SK-N-SH (cell line): ENCODE results near the gene RBM18. TPM values are rescaled to one million over a fixed set of nuclear protein-coding genes. Genes with fewer than 3 reads are reported as not detected.

ENCODE experiments used
- CTCF ChIA-PET: fragments of 300-600, 350-600 bp; formaldehyde crosslinking; extraction: SDS; loops from one replicate; lab custom pipeline; 2021; lab: Yijun Ruan, JAX
- POLR2A ChIA-PET: fragments of 350-600 bp; sonication (Branson Sonifier 250); formaldehyde crosslinking; extraction: SDS; loops from one replicate; lab custom pipeline; 2020; ENCODE audit warnings: antibody characterized with exemption, inconsistent platforms; lab: Yijun Ruan, JAX
- DNase-seq: peaks from one replicate; pipeline ENCODE4 v3.0.0; 2012
- H2AFZ ChIP-seq: fragments of 200-600 bp; sonication (generic); 2 replicates; pipeline ENCODE4 v1.8.1; 2016; ENCODE audit warnings: antibody characterized with exemption, mild to moderate bottlenecking, low read depth
- H3F3A ChIP-seq: fragments of 200-600 bp; sonication (generic); replicated peaks from 2 replicates; pipeline ENCODE3; 2016; ENCODE audit warnings: antibody characterized with exemption, mild to moderate bottlenecking; ENCODE audit not compliant: insufficient read depth
- H3K27ac ChIP-seq, 2 experiments: fragments of 200-500 bp in 1 of 2; fragments of 200-600 bp in 1 of 2; sonication (Bioruptor generic) in 1 of 2; sonication (generic), shearing (Covaris generic) in 1 of 2; 2 replicates each; pipeline versions ENCODE4 v1.5.1 to v1.6.1; 2014 to 2016; ENCODE audit warnings: low read depth in 2 of 2, inconsistent platforms in 1 of 2, low read length in 1 of 2, mild to moderate bottlenecking in 1 of 2, mixed read lengths in 1 of 2
- H3K27me3 ChIP-seq: fragments of 200-600 bp; sonication (generic), shearing (Covaris generic); 2 replicates; pipeline ENCODE4 v1.6.1; 2016; ENCODE audit warnings: mixed run types; ENCODE audit not compliant: insufficient read depth
- H3K36me3 ChIP-seq, 2 experiments: fragments of 200-500 bp in 1 of 2; fragments of 200-600 bp in 1 of 2; sonication (Bioruptor generic) in 1 of 2; sonication (generic) in 1 of 2; replicated peaks in 1 of 2; 2 replicates each; pipeline versions ENCODE3 to v1.5.1; 2014 to 2016; ENCODE audit warnings: low read length in 1 of 2, mild to moderate bottlenecking in 1 of 2; ENCODE audit not compliant: insufficient read depth in 2 of 2, control insufficient read depth in 1 of 2
- H3K4me1 ChIP-seq, 2 experiments: fragments of 200-500 bp in 1 of 2; fragments of 200-600 bp in 1 of 2; sonication (Bioruptor generic) in 1 of 2; sonication (generic), shearing (Covaris generic) in 1 of 2; 2 replicates each; pipeline versions ENCODE4 v1.5.1 to v1.6.1; 2014 to 2016; ENCODE audit warnings: low read depth in 1 of 2, low read length in 1 of 2, mixed run types in 1 of 2; ENCODE audit not compliant: insufficient read depth in 2 of 2, control insufficient read depth in 1 of 2
- H3K4me2 ChIP-seq: fragments of 200-600 bp; sonication (generic), shearing (Covaris generic); 2 replicates; pipeline ENCODE4 v1.6.1; 2017; ENCODE audit warnings: mixed run types
- H3K4me3 ChIP-seq, 2 experiments: fragments of 200-500 bp in 1 of 2; fragments of 200-600 bp in 1 of 2; sonication (Bioruptor generic) in 1 of 2; sonication (generic), shearing (Covaris generic) in 1 of 2; 2 replicates each; pipeline versions ENCODE4 v1.5.1 to v1.8.1; 2014 to 2016; ENCODE audit warnings: low read depth in 2 of 2, inconsistent platforms in 1 of 2, low read length in 1 of 2, mild to moderate bottlenecking in 1 of 2, mixed read lengths in 1 of 2, moderate library complexity in 1 of 2
- H3K79me2 ChIP-seq: fragments of 200-600 bp; sonication (generic); 2 replicates; pipeline ENCODE4 v1.8.1; 2017; ENCODE audit warnings: mild to moderate bottlenecking; ENCODE audit not compliant: insufficient read depth
- H3K9ac ChIP-seq: fragments of 200-600 bp; sonication (generic); 2 replicates; pipeline ENCODE4 v1.6.1; 2017; ENCODE audit warnings: mixed run types
- H3K9me2 ChIP-seq: fragments of 200-600 bp; sonication (generic); 2 replicates; pipeline ENCODE4 v1.6.1; 2017; ENCODE audit warnings: mixed run types
- H3K9me3 ChIP-seq: fragments of 200-600 bp; sonication (generic); 2 replicates; pipeline ENCODE4 v1.6.1; 2017; ENCODE audit warnings: mixed run types, mild to moderate bottlenecking, moderate library complexity
- H4K20me1 ChIP-seq: fragments of 200-600 bp; sonication (generic); 2 replicates; pipeline ENCODE4 v1.6.1; 2017; ENCODE audit warnings: mild to moderate bottlenecking, mixed run types; ENCODE audit not compliant: insufficient read depth
- CHD2 ChIP-seq: fragments of 150-350 bp; IDR thresholded peaks from 2 replicates; pipeline ENCODE4 v1.6.1; 2018; ENCODE audit warnings: low read length; ENCODE audit not compliant: partially characterized antibody
- CTCF ChIP-seq: fragments of 200-600 bp; sonication (generic); IDR thresholded peaks from 2 replicates; pipeline ENCODE4 v1.6.1; 2017; ENCODE audit warnings: antibody characterized with exemption, mild to moderate bottlenecking, moderate library complexity
- EP300 ChIP-seq, 2 experiments: IDR thresholded peaks; 2 replicates each; pipeline versions ENCODE4 v1.4.0 to v1.6.1; 2012; ENCODE audit warnings: borderline replicate concordance in 1 of 2, low read depth in 1 of 2, low read length in 1 of 2
- EZH2phosphoT487 ChIP-seq: fragments of 200-600 bp; sonication (generic); IDR thresholded peaks from 2 replicates; pipeline ENCODE4 v1.6.1; 2017; ENCODE audit warnings: low read depth, mixed run types, mild to moderate bottlenecking, antibody characterized with exemption, moderate library complexity, borderline replicate concordance
- FOSL2 ChIP-seq: IDR thresholded peaks from 2 replicates; pipeline ENCODE4 v1.4.0; 2012; ENCODE audit warnings: low read depth, mild to moderate bottlenecking, moderate library complexity, borderline replicate concordance
- FOXM1 ChIP-seq: IDR thresholded peaks from 2 replicates; pipeline ENCODE4 v1.4.0; 2012; ENCODE audit warnings: low read depth, mild to moderate bottlenecking
- GATA2 ChIP-seq: sonication (generic); formaldehyde crosslinking; IDR thresholded peaks from 2 replicates; pipeline ENCODE4 v1.5.0; 2020; ENCODE audit warnings: mild to moderate bottlenecking, missing genetic modification reagents
- JUND ChIP-seq: IDR thresholded peaks from 2 replicates; pipeline ENCODE4 v1.4.0; 2012
- MAX ChIP-seq: IDR thresholded peaks from 2 replicates; pipeline ENCODE4 v1.4.0; 2012; ENCODE audit warnings: low read depth
- MEF2A ChIP-seq: IDR thresholded peaks from 2 replicates; pipeline ENCODE4 v1.4.0; 2012; ENCODE audit warnings: low read depth, borderline replicate concordance
- NRF1 ChIP-seq: IDR thresholded peaks from 2 replicates; pipeline ENCODE4 v1.6.1; 2012; ENCODE audit warnings: low read depth, mild to moderate bottlenecking, low read length
- PBX3 ChIP-seq: IDR thresholded peaks from 2 replicates; pipeline ENCODE4; 2012
- POLR2AphosphoS5 ChIP-seq: IDR thresholded peaks from 2 replicates; pipeline ENCODE4 v1.6.1; 2012; ENCODE audit warnings: low read depth, low read length
- REST ChIP-seq: IDR thresholded peaks from 2 replicates; pipeline ENCODE4 v1.6.1; 2012; ENCODE audit warnings: mild to moderate bottlenecking, low read depth, low read length, moderate library complexity
- RFX5 ChIP-seq: IDR thresholded peaks from 2 replicates; pipeline ENCODE4 v1.6.1; 2012; ENCODE audit warnings: mild to moderate bottlenecking, improper control_type of control experiment, low read length
- SIN3A ChIP-seq: IDR thresholded peaks from 2 replicates; pipeline ENCODE4 v1.6.1; 2012; ENCODE audit warnings: low read depth, mild to moderate bottlenecking, low read length, moderate library complexity, borderline replicate concordance
- SMC3 ChIP-seq: IDR thresholded peaks from 2 replicates; pipeline ENCODE4 v1.6.1; 2012; ENCODE audit warnings: low read depth, low read length, improper control_type of control experiment
- TAF1 ChIP-seq: IDR thresholded peaks from 2 replicates; pipeline ENCODE4 v1.6.1; 2012; ENCODE audit warnings: low read depth, mild to moderate bottlenecking, low read length, moderate library complexity, borderline replicate concordance
- TCF12 ChIP-seq: IDR thresholded peaks from 2 replicates; pipeline ENCODE4 v1.4.0; 2012
- TEAD4 ChIP-seq: IDR thresholded peaks from 2 replicates; pipeline ENCODE4 v1.4.0; 2012; ENCODE audit warnings: mild to moderate bottlenecking, borderline replicate concordance; ENCODE audit not compliant: insufficient read depth
- USF2 ChIP-seq: fragments of 150-350 bp; IDR thresholded peaks from 2 replicates; pipeline ENCODE4 v1.6.1; 2017; ENCODE audit warnings: antibody characterized with exemption, low read length, low read depth, borderline replicate concordance
- ZBTB33 ChIP-seq: IDR thresholded peaks from 2 replicates; pipeline ENCODE4 v1.4.0; 2012; ENCODE audit warnings: low read depth, borderline replicate concordance
- WGBS: methylation state at CpG from one replicate; pipeline ENCODE4 v1.1.6; 2017; ENCODE audit warnings: low lambda C conversion rate; 5-methylcytosine and 5-hydroxymethylcytosine counted together
- polyA plus RNA-seq, 3 experiments: library from polyadenylated mRNA; depleted of rRNA; stranded (reverse); fragments of >200 nt; gene quantifications; 2 replicates each; pipeline ENCODE4 v1.2.3, GENCODE V29; 2012

RBM18 gene
- polyA plus RNA-seq, 1 of the 3 experiments (the other 2 are of a cell fraction), result 8.2 TPM

GRCh38 chr9:122265149-122265915 lies 692 bp upstream of the RBM18 start:
- H2AFZ ChIP-seq, result peak overlapping the region; percentile 85; the same call in 1 of the 2 replicates
- peak overlapping the region; percentile 81 for H3K9ac ChIP-seq
- H4K20me1 ChIP-seq, result 0 out of 2 replicates have a peak, but pooled peaks cover 5% of the 10 kb centered on the region
- H3K27me3 ChIP-seq, result no peaks in the 10 kb centered on the region
- WGBS, result 5% methylated on average over 17 of the region's 17 CpGs
- ChIA-PET CTCF (interaction anchor here (0.7 to 3.1 kb wide), 5 partner anchors 15 to 578 kb away, joined by 3 to 12 read pairs (median 3); no protein-coding TSS in a partner anchor), POLR2A (interaction anchor here (0.9 kb wide), 1 partner anchor 61 kb away, joined by 4 read pairs; no protein-coding TSS in a partner anchor)
- H3K9me2 ChIP-seq, result no peaks in the 10 kb centered on the region
- peaks cover 12 to 13% of the 10 kb centered on the region in 2 experiments; a peak in 3 of 4 replicates for H3K4me1 ChIP-seq
- peak overlapping the region; percentile 86 for H3K4me2 ChIP-seq
- H3K9me3 ChIP-seq, result no peaks in the 10 kb centered on the region
- H3K36me3 ChIP-seq, result peaks cover 7 to 14% of the 10 kb centered on the region in 2 experiments
- H3K79me2 ChIP-seq, result peaks cover 75% of the 10 kb centered on the region
- no peak for DNase-seq
- peak overlapping the region; percentile 78 to 96 for H3K27ac ChIP-seq
- no peaks in the 10 kb centered on the region for H3F3A ChIP-seq
- H3K4me3 ChIP-seq, result peak overlapping the region; percentile 55 to 88
- TF ChIP-seq FOXM1 (no peak), PBX3 (no peak), TCF12 (no peak), EP300 (IDR thresholded peaks at IDR 0.05; ENCODE audit: borderline replicate concordance in 1 of 2, low read depth in 1 of 2, low read length in 1 of 2) (no peak), FOSL2 (no peak), NRF1 (no peak), USF2 (peak; percentile 37; the same call in 1 of the 2 replicates), JUND (no peak), RFX5 (no peak), MAX (no peak; the same call in 1 of the 2 replicates), TEAD4 (no peak), ZBTB33 (no peak), CHD2 (no peak), GATA2 (CRISPR knock-in tag) (no peak), SIN3A (no peak), SMC3 (0 out of 2 replicates have a peak, but pooled peaks have one; percentile 4), MEF2A (no peak), REST (no peak), CTCF (no peak; the same call in 1 of the 2 replicates), TAF1 (no peak), POLR2AphosphoS5 (no peak), EZH2phosphoT487 (no peak)
